Esophagus squamous epithelium (tissue), 4 donors: ENCODE data around the gene UMAD1.

Experiments
- POLR2A ChIP-seq, 4 donors: fragments of 450-650 bp; IDR thresholded peaks; one replicate each; pipeline ENCODE4 v1.6.1; 2017; ENCODE audit warnings: antibody characterized with exemption in 4 of 4, mild to moderate bottlenecking in 4 of 4, moderate library complexity in 3 of 4
- TF ChIP-seq, protein P1 (sequence below), 6 experiments: fragments of 450-650 bp in 4 of 6; fragments of 200-600 bp in 2 of 6; sonication (generic) in 2 of 6; IDR thresholded peaks; one replicate each; pipeline ENCODE4 v1.5.1; 2016 to 2019; ENCODE audit warnings: antibody characterized with exemption in 6 of 6, mild to moderate bottlenecking in 4 of 6, moderate library complexity in 4 of 6

DNA sequence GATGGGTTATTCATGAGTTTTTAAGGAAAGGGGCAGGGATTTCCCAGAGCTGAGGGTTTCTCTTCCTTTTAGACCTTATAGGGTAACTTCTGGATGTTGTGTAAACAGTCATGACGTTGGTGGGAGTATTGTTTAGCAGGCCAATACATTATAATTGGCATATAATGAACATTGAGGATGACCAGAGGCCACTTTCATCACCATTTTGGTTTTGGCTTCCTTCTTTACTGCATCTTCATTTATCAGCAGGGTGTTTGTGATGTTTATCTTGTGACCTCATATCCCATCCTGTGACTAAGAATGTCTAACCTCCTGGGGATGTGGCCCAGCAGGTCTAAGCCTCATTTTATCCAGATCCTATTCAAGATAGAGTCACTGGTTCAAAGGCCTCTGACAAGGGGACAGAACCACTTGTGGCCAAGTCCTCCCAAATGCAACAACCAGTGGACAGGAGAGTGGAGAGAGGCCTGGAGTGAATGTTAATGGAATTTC, 155.1 kb downstream of the UMAD1 start:
- TF ChIP-seq, protein P1, sequence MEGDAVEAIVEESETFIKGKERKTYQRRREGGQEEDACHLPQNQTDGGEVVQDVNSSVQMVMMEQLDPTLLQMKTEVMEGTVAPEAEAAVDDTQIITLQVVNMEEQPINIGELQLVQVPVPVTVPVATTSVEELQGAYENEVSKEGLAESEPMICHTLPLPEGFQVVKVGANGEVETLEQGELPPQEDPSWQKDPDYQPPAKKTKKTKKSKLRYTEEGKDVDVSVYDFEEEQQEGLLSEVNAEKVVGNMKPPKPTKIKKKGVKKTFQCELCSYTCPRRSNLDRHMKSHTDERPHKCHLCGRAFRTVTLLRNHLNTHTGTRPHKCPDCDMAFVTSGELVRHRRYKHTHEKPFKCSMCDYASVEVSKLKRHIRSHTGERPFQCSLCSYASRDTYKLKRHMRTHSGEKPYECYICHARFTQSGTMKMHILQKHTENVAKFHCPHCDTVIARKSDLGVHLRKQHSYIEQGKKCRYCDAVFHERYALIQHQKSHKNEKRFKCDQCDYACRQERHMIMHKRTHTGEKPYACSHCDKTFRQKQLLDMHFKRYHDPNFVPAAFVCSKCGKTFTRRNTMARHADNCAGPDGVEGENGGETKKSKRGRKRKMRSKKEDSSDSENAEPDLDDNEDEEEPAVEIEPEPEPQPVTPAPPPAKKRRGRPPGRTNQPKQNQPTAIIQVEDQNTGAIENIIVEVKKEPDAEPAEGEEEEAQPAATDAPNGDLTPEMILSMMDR (IDR thresholded peaks at IDR 0.05), result no peak
- TF ChIP-seq POLR2A (IDR thresholded peaks at IDR 0.05), result no peak
